Testis (tissue), 3 donors: ENCODE results near the gene AMBN. TPM values are rescaled to one million over a fixed set of nuclear protein-coding genes. Genes with fewer than 3 reads are reported as not detected.

Source experiments
- DNase-seq: peaks from one replicate; pipeline ENCODE4 v3.0.0-alpha.2; 2019
- H3K27ac ChIP-seq, 2 donors: fragments of 200-600 bp; sonication (generic); one replicate each; pipeline ENCODE4 v1.5.1; 2019
- H3K27me3 ChIP-seq: fragments of 200-600 bp; sonication (generic); one replicate; pipeline ENCODE4 v1.5.1; 2019
- H3K36me3 ChIP-seq: fragments of 200-600 bp; sonication (generic); one replicate; pipeline ENCODE4 v1.5.1; 2017; ENCODE audit warnings: low read depth; ENCODE audit errors: missing control alignments
- H3K4me1 ChIP-seq: fragments of 200-600 bp; sonication (generic); one replicate; pipeline ENCODE4 v1.5.1; 2019
- H3K4me3 ChIP-seq, 2 donors: fragments of 200-600 bp; sonication (generic); one replicate each; pipeline ENCODE4 v1.5.1; 2017 to 2019
- H3K9me3 ChIP-seq: fragments of 200-600 bp; sonication (generic); one replicate; pipeline ENCODE4 v1.5.1; 2017
- CTCF ChIP-seq, 3 experiments: fragments of 450-650 bp in 2 of 3; fragments of 200-600 bp in 1 of 3; sonication (generic) in 1 of 3; IDR thresholded peaks; one replicate each; pipeline ENCODE4 v1.5.1; 2016 to 2019; ENCODE audit warnings: antibody characterized with exemption in 3 of 3, mild to moderate bottlenecking in 2 of 3, moderate library complexity in 1 of 3
- POLR2A ChIP-seq: fragments of 450-650 bp; IDR thresholded peaks from one replicate; pipeline ENCODE4 v1.6.1; 2017; ENCODE audit warnings: antibody characterized with exemption, mild to moderate bottlenecking, moderate library complexity
- WGBS, 2 donors: methylation state at CpG; one replicate each; pipeline ENCODE4 v1.1.5; 2018; 5-methylcytosine and 5-hydroxymethylcytosine counted together
- intact Hi-C: fragments of 100-400 bp; cut with DNase I; formaldehyde crosslinking; loops from one replicate; pipeline ENCODE4 v1.15.1; 2023; ENCODE audit warnings: low total_unique reads
- polyA plus RNA-seq: library from polyadenylated mRNA; stranded (reverse); fragments of 350-450 nt; fragmentation: Illumina TruSeq; extraction: RNeasy Lipid Tissue Mini Kit (QIAGEN cat#74804); gene quantifications from one replicate; pipeline ENCODE4 v1.2.3, GENCODE V29; 2014; ENCODE audit warnings: low read depth, low replicate concordance; ENCODE audit not compliant: insufficient read depth
- total RNA-seq, 2 donors: library from RNA; depleted of rRNA; stranded (reverse); fragments of >200 nt; gene quantifications; one replicate each; pipeline ENCODE4 v1.2.3, GENCODE V29; 2016

AMBN gene
- total and polyA plus RNA-seq, 3 donors from 2014 or later, result 0.21 to 0.74 TPM; not detected in 1

DNA sequence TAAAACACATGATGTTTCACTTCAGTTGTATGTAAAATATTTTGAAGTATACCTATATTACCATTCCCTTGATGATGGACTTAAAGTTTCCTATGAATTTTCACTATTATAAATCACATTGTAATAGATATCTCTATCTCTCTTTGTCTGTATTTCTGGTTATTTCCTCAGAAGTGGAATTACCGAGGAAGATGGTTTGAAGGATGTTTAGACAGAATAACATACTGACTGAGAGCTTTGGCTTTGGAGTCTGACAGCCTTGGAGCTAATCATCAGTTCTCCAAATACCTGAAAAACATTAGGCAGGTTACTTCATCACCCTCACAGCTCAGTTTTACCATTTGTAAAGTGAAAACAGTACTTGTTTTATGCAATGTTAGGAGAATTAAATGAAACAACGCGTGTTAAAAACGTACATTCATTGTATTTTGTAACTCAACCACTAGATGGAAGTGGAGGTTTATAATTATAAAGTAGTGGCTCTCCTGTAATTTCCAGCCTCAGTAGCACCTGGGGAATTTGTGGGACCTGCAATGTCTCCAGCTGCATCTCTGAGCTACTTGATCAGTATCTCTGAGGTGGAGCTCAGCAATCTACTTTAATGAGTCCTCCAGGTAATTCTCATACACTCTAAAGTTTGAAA, 59.9 kb downstream of the AMBN start:
- 7 to 18% methylated on average over 4 of the region's 4 CpGs for WGBS, 2 donors
- H3K4me1 ChIP-seq, result no peaks in the 10 kb centered on the region
- H3K27me3 ChIP-seq, result no peaks in the 10 kb centered on the region
- no peaks in the 10 kb centered on the region for H3K9me3 ChIP-seq
- DNase-seq, result no peak
- intact Hi-C loops, result no loop called here
- no peak overlapping the region for H3K27ac ChIP-seq
- H3K36me3 ChIP-seq, result no peaks in the 10 kb centered on the region
- no peak overlapping the region for H3K4me3 ChIP-seq
- TF ChIP-seq CTCF (IDR thresholded peaks at IDR 0.05) (peak; percentile 32 to 42 (median 36)), POLR2A (no peak)

GRCh38 chr4:70654605-70655011, 62.6 kb downstream of the AMBN start:
- intact Hi-C loops, result no loop called here
- Histone ChIP-seq H3K4me3 (no peak overlapping the region), H3K36me3 (no peaks in the 10 kb centered on the region), H3K27ac (no peak overlapping the region), H3K9me3 (no peaks in the 10 kb centered on the region), H3K4me1 (no peaks in the 10 kb centered on the region), H3K27me3 (no peaks in the 10 kb centered on the region)
- WGBS, 2 donors, result 64 to 81% methylated on average over 5 of the region's 5 CpGs
- no peak for TF ChIP-seq CTCF (IDR thresholded peaks at IDR 0.05)
- TF ChIP-seq POLR2A, result no peak
- no peak for DNase-seq

Other genes starting within 250 kb of the AMBN start
- gene SMR3A, start 231.5 kb upstream of the AMBN start, total RNA-seq, result not detected
- 0.95 TPM for gene SMR3A, start 231.5 kb upstream of the AMBN start, polyA plus RNA-seq
- 1 to 10 TPM; 1.1 to 4.8 TPM for gene SMR3B, start 209.1 kb upstream of the AMBN start, total RNA-seq
- 6.1 TPM for gene SMR3B, start 209.1 kb upstream of the AMBN start, polyA plus RNA-seq
- not detected for gene OPRPN, start 194.3 kb upstream of the AMBN start, total RNA-seq
- 0.61 TPM for gene OPRPN, start 194.3 kb upstream of the AMBN start, polyA plus RNA-seq
- gene MUC7, start 120.1 kb upstream of the AMBN start, total RNA-seq, result not detected
- 0.80 TPM for gene MUC7, start 120.1 kb upstream of the AMBN start, polyA plus RNA-seq
- not detected for gene AMTN, start 73.7 kb upstream of the AMBN start, total RNA-seq
- gene AMTN, start 73.7 kb upstream of the AMBN start, polyA plus RNA-seq, result not detected
- 1 to 10 TPM in 1 of 2 donors, under 1 TPM in 1; 0.16 to 2.4 TPM for gene ENAM, start 36.5 kb downstream of the AMBN start, total RNA-seq
- gene ENAM, start 36.5 kb downstream of the AMBN start, polyA plus RNA-seq, result 0.38 TPM
- under 1 TPM in 1 of 2 donors, not detected in 1; 0.99 TPM for gene JCHAIN, start 74.3 kb downstream of the AMBN start, total RNA-seq
- gene JCHAIN, start 74.3 kb downstream of the AMBN start, polyA plus RNA-seq, result 34.0 TPM
- 10 to 100 TPM; 25.4 to 26.0 TPM for gene UTP3, start 96.3 kb downstream of the AMBN start, total RNA-seq
- 18.5 TPM for gene UTP3, start 96.3 kb downstream of the AMBN start, polyA plus RNA-seq
- 100 to 1,000 TPM; 220 to 247 TPM for gene RUFY3, start 129.7 kb downstream of the AMBN start, total RNA-seq
- 84.7 TPM for gene RUFY3, start 129.7 kb downstream of the AMBN start, polyA plus RNA-seq
- 10 to 100 TPM; 59.8 to 66.8 TPM for gene GRSF1, start 247.6 kb downstream of the AMBN start, total RNA-seq
- 70.2 TPM for gene GRSF1, start 247.6 kb downstream of the AMBN start, polyA plus RNA-seq